Progenitor cell of endocrine pancreas (in vitro differentiated cells): ENCODE measurements around the gene PCCA. TPM values are rescaled to one million over a fixed set of nuclear protein-coding genes. Genes with fewer than 3 reads are reported as not detected.
"Not testable (repeated sequence)": the region's sequence is repeated elsewhere in the genome, so short reads cannot be mapped to it uniquely, and the experiment has no call there.

Source experiments
- DNase-seq: peaks from one replicate; pipeline ENCODE4 v3.0.0; 2021; ENCODE audit warnings: low spot score; ENCODE audit not compliant: unreplicated experiment
- H3K27ac Mint-ChIP-seq: 2 replicates; pipeline ENCODE4 v1.8.0; 2021; ENCODE audit warnings: mild to moderate bottlenecking, moderate library complexity, mixed read lengths
- H3K27me3 Mint-ChIP-seq: 2 replicates; pipeline ENCODE4 v1.8.0; 2021; ENCODE audit warnings: mixed read lengths
- H3K36me3 Mint-ChIP-seq: 2 replicates; pipeline ENCODE4 v1.8.0; 2022; ENCODE audit warnings: mixed read lengths; ENCODE audit not compliant: insufficient read depth
- H3K4me1 Mint-ChIP-seq: 2 replicates; pipeline ENCODE4 v1.8.0; 2021; ENCODE audit warnings: low read depth, mixed read lengths
- H3K4me3 Mint-ChIP-seq: 2 replicates; pipeline ENCODE4 v1.8.0; 2021; ENCODE audit warnings: low read depth, mild to moderate bottlenecking, moderate library complexity, mixed read lengths
- H3K9me3 Mint-ChIP-seq: 2 replicates; pipeline ENCODE4 v1.8.0; 2021; ENCODE audit warnings: low read depth, mixed read lengths
- total RNA-seq: library from RNA; stranded (reverse); gene quantifications from 2 replicates; pipeline ENCODE4 v1.2.1, GENCODE V29; 2021
- TF ChIP-seq, protein P1 (sequence below): fragments of 200-600 bp; sonication (generic); IDR thresholded peaks from one replicate; pipeline ENCODE4 v1.5.0; 2021; ENCODE audit warnings: antibody characterized with exemption, mild to moderate bottlenecking; ENCODE audit not compliant: unreplicated experiment

The PCCA gene
- total RNA-seq, 1 donor from 2014 or later, result 48.1 TPM

DNA sequence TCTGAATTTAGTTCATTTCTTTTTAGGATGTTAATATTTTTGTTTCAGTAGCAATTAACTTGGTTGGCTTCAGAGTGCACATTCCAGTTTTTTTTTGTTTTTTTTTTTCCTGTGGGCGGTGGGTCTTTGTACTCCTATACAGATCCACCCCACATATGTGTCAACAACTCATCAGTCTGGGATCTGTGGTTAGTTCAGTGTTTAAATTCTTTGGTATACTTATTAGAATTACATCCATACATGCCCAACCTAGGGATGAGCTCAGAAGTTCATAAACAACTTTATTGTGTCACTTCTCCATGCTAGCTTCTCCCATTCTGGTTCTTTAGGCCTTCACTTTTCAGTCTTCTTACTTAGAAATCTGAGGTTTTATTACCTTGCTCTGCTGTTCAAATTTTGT is 50.9 kb downstream of the PCCA start:
- Mint-ChIP-seq H3K9me3 (peaks cover 3% of the 10 kb centered on the region), H3K27me3 (no peaks in the 10 kb centered on the region), H3K36me3 (peaks cover 10% of the 10 kb centered on the region), H3K4me3 (no peak overlapping the region), H3K4me1 (no peaks in the 10 kb centered on the region), H3K27ac (no peak overlapping the region)
- TF ChIP-seq, protein P1, sequence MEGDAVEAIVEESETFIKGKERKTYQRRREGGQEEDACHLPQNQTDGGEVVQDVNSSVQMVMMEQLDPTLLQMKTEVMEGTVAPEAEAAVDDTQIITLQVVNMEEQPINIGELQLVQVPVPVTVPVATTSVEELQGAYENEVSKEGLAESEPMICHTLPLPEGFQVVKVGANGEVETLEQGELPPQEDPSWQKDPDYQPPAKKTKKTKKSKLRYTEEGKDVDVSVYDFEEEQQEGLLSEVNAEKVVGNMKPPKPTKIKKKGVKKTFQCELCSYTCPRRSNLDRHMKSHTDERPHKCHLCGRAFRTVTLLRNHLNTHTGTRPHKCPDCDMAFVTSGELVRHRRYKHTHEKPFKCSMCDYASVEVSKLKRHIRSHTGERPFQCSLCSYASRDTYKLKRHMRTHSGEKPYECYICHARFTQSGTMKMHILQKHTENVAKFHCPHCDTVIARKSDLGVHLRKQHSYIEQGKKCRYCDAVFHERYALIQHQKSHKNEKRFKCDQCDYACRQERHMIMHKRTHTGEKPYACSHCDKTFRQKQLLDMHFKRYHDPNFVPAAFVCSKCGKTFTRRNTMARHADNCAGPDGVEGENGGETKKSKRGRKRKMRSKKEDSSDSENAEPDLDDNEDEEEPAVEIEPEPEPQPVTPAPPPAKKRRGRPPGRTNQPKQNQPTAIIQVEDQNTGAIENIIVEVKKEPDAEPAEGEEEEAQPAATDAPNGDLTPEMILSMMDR, result no peak
- no peak for DNase-seq

DNA sequence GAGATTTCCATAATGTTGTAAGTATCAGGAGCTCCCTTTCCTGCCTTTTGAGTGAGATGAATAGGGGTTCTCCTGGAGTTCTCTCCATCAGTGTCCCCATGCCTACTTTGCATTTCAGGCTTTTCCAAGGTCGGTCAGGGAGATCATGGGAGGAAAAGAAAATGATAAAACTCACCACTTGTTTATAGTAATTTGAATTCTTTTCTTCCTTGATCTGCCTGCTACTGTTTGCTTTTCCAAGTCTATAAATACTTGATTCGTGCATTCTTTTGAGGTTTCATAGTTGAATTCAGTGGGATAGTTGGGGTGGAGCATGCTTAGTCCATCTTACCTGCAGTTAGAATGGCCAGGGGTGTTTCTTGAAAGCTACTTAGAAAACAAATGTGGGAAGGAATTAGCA is 51.5 kb downstream of the PCCA start:
- Mint-ChIP-seq H3K9me3 (peaks cover 7% of the 10 kb centered on the region), H3K36me3 (peaks cover 14% of the 10 kb centered on the region), H3K27ac (no peak overlapping the region), H3K27me3 (no peaks in the 10 kb centered on the region), H3K4me3 (no peak overlapping the region), H3K4me1 (no peaks in the 10 kb centered on the region)
- no peak for DNase-seq
- TF ChIP-seq, protein P1, result no peak

DNA sequence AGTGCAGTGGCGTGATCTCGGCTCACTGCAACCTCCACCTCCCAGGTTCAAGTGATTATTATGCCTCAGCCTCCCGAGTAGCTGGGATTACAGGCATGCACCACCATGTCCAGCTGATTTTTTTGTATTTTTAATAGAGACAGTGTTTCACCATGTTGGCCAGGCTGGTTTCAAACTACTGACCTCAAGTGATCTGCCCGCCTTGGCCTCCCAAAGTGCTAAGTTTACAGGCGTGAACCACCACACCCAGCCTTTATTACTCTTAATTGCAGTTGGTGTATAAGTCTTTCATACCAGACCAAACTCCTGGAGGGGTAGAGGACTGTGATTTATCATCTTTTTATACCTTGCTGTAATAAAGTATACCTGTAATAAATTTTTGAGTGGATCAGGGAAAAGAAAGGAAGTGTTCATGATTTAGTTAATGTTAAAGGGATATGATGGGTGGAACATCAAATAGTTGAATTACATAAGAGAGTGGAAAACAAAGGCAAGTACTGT is 52.6 kb downstream of the PCCA start:
- DNase-seq, H3K4me1 Mint-ChIP-seq, H3K27me3 Mint-ChIP-seq, H3K9me3 Mint-ChIP-seq, H3K4me3 Mint-ChIP-seq, H3K27ac Mint-ChIP-seq: not testable (repeated sequence)
- H3K36me3 Mint-ChIP-seq, result peaks cover 13% of the 10 kb centered on the region

DNA sequence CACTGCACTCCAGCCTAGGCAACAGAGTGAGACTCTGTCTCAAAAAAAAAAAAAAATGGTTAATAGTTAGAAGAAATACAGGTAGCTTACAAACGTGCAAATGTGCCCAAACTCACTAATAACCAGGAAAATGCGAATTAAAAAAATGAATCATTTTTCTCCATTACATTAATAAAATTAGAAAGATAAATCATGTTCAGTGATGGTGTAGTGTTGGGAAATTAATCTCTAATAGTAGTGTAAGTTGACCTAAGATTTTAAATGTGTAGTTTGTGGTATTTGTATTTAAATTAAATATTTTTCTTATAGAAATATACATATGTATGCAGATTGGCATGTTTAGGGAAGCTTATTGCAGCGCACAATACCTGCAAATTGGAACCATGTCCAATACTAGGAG is 57.6 kb downstream of the PCCA start:
- TF ChIP-seq, protein P1, result no peak
- Mint-ChIP-seq H3K4me3 (no peak overlapping the region), H3K36me3 (peaks cover 26% of the 10 kb centered on the region), H3K27me3 (no peaks in the 10 kb centered on the region), H3K4me1 (no peaks in the 10 kb centered on the region), H3K27ac (no peak overlapping the region), H3K9me3 (peaks cover 7% of the 10 kb centered on the region)
- no peak for DNase-seq

DNA sequence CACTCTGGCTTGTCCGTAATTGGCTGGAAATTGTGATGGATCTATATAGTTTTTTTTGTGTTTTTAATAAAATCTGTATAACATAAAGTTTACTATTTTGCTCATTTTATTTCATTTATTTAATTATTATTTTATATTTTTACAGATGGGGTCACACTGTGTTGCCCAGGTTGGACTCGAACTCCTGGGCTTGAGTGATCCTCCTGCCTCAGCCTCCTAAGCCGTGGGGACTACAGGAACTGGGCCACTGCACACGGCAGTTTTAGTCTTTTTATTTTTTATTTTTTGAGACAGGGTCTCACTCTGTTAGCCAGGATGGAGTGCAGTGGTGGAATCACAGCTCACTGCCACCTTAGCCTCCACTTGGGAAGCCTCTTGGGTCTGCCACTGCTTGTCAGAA is 58.9 kb downstream of the PCCA start:
- H3K36me3 Mint-ChIP-seq, result peaks cover 30% of the 10 kb centered on the region
- H3K9me3 Mint-ChIP-seq, result peaks cover 10% of the 10 kb centered on the region
- TF ChIP-seq, protein P1, result no peak
- no peak overlapping the region for H3K27ac Mint-ChIP-seq
- no peak overlapping the region for H3K4me3 Mint-ChIP-seq
- no peaks in the 10 kb centered on the region for H3K27me3 Mint-ChIP-seq
- no peak for DNase-seq
- no peaks in the 10 kb centered on the region for H3K4me1 Mint-ChIP-seq

DNA sequence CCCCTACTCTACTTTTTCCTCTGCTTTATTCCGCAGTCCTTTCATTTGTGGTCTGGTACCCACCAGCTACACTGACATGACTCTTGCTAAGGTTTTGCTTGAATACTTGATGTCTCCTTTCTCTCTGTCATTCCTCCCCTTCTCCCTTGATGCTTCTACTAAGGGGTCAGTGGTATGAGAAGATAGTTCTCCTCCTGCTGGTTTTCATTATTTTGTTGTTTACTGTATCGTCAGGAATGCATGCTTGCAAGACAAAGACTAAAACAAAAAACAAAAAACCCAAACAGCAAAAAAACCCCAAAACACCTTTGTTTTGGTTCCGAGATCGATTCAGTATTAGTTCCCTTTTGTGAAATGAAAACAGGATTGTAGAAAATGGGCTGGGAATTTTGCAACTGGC is 59.5 kb downstream of the PCCA start:
- peaks cover 10% of the 10 kb centered on the region for H3K9me3 Mint-ChIP-seq
- DNase-seq, result no peak
- H3K4me1 Mint-ChIP-seq, result no peaks in the 10 kb centered on the region
- no peak overlapping the region for H3K4me3 Mint-ChIP-seq
- H3K27ac Mint-ChIP-seq, result no peak overlapping the region
- H3K36me3 Mint-ChIP-seq, result peaks cover 32% of the 10 kb centered on the region
- H3K27me3 Mint-ChIP-seq, result no peaks in the 10 kb centered on the region
- TF ChIP-seq, protein P1, result no peak
